Activated T-cell treated with anti-CD3 and anti-CD28 coated beads for 1 hour (primary cell): ENCODE results near the gene PAM16.

Experiments
- DNase-seq: peaks from one replicate; pipeline ENCODE4 v3.0.0-alpha.2; 2020; ENCODE audit warnings: low read depth

The PAM16 gene

DNA sequence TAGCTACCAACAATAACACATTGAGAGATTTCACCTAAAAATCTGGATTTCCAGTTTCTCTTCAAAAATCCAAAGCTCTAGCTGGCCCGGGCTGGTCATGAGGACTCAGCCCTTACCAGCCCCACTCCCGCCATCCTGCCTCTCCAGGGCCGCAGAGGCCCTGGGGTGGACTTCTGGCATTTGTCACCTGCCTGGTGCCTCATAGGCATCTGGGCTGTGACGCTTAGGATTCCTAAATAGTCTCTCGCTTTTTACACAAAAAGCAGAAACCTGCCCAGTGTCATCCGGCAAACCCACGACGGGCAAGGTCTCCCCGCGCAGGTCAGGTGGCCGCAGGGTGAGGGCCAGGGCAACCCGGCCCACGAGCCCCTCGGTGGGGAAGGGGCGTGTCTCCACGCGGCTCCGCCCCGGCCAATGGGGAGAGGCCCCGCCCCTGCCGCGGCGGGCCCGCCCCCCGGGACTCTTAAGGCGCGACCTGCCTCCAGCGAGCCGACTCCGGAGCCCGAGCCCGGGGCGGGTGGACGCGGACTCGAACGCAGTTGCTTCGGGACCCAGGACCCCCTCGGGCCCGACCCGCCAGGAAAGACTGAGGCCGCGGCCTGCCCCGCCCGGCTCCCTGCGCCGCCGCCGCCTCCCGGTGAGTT is 20.4 kb upstream of the PAM16 start, which contains the start of gene VASN:
Gene VASN (plus strand): TSS at position 492 of the 644 bp plus-strand sequence. CDS start 9,030 bp downstream, outside the sequence.
- DNase-seq = peak; percentile 73

GRCh38 chr16:4370570-4371356 is 19.6 kb upstream of the PAM16 start:
- DNase-seq = no peak

DNA sequence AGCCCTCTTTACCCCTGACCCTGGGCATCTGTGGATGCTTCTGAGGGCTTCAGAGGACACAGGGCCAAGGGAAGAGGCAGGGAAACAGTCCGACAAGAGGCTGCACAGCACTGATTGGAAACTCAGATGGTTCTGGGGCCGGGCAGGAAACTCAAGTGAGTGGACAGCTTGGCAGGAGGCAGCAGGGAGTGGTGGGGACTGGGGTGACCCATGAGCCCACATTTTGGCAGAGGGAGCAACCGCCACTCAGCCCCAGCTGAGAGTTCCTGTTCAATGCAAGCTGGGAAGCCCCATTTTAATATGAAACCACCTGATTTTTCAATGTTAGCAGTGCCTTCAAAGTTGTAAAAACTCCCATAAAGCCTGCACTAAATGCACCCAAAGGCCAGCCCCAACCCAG is 19.0 kb upstream of the PAM16 start:
- DNase-seq = no peak

GRCh38 chr16:4369007-4369733 is 18.0 kb upstream of the PAM16 start:
- DNase-seq = no peak

DNA sequence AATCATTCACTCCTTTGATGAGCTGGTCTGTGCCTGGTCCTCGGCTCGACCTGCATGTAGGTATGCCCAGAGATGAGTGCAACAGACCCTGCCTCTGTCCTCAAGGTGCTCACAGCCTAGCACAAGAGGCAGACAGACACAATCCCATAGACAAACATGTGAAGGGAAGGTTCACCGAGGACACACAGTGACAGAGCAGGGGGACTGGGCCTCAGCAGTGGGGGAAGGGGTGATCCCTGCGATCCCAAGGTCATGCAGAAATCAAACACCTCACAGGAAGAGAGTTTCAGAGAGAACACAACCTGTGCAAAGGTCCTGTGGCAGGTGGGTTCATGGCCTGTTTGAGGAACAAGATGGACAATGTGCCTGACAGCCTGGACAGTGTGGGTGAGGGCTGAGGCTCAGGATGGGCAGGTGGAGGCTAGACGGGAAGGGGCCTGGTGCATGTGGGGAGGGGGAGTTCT is 16.3 kb upstream of the PAM16 start:
- DNase-seq = no peak

DNA sequence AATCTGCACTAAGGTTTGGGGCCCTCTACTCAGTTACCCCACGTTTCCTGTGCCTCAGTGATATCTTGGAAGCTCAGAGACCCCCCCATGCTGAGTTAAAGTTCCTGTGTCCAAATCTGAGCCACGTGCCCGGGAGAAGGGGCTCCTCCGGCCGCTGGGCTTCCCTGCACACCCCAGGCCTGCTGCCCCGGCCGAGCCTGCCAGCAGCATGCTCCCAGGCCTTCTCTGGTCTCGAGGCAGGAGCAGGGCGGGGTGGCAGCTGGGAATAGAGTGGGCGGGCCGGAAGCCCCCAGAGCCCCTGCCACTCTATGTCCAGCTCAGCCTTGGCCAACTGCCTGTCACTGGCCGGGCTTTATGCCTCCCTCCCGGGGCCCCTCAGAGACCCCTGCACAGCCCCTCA is 14.9 kb upstream of the PAM16 start:
- DNase-seq = no peak

DNA sequence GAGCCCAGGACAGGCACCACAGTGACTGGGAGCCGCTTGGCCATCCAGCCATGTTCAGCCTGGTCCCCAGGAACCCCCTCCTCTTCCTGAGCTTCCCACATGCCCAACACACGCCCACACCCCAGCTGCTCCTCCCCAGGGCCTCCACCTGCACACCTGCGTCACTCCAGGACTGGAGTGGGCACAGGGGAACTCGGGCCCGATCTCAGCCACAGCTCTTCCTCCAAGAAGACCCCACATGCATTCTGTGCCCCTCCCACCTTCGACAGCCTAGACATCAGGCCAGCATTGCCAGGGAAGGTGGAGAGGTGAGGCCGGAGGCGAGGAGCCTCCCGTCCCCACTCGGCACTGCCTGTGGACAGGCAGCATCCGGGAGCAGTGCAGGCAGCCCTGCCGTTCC is 14.5 kb upstream of the PAM16 start:
- DNase-seq = no peak

- no peak for DNase-seq
These were observed 13.9 kb upstream of the PAM16 start for GRCh38 chr16:4365014-4365406.

DNA sequence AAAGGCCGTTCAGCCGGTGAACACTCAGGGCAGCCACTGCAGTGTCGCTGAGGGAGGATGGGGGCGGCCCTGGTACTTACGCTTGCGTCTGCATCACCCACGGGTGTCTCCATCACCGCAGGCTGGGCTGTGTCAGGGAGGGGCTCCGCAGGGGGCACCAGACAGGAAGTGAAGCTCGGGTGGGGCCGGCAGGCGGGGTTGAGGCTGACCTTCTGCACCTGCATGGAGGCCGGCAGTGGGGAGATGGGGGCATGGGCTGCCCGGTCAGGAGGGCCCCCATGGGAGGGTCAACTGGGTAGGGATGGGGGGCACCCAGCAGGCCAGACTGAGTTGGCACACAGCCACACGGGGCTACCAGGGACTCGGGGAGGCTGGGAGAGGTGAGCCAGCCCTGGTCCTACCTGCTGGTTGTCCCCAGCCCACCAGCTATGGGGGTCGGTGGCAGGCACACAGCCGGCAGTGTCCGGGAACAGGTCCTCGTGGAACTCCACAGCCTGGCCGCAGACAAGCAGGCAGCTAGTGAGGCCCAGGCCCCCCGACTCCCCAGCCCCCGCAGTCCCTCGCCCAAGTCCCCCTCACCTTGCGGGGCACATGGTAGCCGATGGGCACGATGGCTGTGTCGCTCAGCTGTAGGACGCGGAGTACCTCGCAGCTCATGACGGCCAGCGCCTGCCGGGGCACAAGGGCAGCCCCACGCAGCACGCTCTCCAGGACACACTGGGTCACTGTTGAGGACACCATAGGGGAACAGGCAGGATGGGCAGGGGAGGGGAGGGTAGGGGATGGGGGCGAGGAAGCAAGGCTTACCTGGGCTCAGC is 13.3 kb upstream of the PAM16 start:
- no peak for DNase-seq

- no peak for DNase-seq
These were observed 11.5 kb upstream of the PAM16 start for GRCh38 chr16:4362476-4363135.

GRCh38 chr16:4361944-4362311 is 10.8 kb upstream of the PAM16 start:
- DNase-seq = no peak

DNA sequence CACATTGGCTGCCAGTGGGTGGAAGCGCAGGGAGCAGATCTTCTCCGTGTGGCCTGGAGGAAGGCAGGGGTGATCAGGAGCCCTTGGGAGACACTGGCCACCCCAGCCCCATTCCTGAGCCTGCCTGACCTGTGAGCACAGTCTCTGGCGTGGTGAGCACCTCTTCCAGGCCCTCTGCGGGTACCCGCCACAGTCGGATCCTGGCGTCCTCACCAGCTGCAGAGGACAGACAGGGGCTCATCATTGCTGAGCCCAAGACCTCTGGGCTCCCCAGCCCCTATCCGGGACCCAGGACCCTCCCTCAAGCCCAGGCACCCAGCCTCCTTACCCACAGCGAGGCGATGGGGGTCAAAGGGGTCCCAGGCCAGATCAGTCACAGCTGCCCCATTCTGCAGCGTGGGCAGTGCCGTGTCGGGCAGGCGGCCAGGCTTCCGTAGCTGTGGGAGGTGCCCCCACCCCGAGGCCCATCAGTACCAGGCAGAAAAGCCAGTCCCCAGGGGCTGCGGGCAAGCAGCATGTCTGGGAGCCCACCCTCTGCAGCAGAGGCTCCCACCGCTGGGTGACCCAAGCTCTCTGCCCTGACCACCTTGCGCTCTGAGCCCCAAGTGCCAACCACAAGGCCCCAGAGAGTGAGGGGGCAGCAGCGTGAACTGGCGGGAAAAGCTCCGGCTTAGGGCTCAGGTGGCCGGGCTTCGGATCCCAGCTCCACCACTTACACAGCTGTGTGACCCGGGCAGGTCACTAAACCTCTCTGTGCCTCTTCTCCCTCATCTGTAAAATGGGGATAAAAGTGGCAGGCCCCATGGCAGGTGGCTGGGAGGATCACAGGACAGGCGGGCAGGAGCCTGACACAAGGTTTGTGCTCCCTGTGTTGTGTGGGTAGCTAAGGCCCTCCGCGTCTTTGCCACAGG is 10.2 kb upstream of the PAM16 start:
- DNase-seq = no peak

DNA sequence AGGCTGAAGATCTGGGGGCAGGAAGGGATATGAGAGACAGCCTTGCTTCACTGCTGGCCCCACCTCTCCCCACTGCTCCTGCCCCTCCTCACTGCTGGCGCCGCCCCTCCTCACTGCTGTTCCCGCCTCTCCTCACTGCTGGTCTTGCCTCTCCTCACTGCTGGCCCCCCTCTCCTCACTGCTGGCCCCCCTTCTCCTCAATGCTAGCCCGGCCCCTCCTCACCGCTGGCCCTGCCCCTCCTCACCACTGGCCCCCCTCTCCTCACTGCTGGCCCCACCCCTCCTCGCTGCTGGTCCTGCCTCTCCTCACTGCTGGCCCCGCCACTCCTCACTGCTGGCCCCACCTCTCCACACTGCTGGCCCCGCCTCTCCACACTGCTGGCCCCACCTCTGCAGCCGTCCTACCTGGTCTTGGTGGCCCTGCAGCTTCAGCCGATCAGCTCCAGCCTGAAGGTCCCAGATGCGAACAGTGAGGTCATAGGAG is 9.5 kb upstream of the PAM16 start:
- DNase-seq = no peak

DNA sequence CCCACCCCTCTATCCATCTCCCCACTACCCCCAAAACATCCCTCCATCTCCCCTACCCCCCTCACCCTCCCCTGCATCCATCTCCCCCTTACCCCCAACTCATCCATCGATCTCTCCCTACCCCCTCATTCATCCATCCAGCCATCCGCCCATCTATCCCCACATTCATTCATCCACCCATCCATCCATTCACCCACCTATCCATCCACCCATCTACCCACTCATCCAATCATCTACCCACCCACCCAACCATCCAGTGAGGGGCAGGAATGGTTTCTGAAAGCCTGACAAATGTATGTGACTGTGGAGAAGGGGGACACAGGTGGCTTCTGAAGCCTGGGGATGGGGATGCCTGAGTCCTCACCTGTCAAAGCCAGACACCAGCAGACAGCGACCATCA is 8.8 kb upstream of the PAM16 start:
- no peak for DNase-seq

DNA sequence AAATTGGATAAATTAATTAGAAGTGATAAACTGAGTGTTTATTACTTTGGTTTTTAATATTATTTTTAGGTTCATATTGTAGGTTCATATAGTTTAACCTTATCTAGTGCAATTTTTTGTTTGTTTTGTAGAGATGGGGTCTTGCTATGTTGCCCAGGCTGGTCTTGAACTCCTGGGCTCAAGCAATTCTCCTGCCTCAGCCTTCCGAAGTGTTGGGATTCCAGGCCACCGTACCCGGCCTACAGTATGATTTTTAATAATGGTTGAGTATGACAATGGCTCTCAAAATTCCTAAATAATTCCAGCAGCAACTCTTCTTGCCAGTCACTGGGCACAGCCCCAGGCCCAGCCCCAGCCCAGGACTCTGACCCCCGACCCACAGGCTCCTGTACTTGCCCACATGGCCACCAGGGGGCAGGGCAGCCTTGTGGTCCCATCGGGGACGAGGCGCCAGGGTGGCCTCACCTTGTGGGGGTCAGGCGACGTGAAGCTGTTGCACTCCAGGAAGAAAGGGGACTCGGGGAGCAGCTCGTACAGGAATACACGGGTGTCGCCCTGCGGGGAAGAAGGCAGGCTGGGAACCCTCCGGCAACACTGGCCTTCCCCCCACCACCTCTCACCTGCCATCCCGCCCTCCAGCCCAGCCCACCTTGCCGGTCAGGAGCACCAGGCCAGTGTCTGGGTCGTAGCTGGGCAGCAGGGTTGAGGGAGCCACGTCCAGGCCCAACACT is 7.9 kb upstream of the PAM16 start:
- peak; percentile 70 for DNase-seq

DNA sequence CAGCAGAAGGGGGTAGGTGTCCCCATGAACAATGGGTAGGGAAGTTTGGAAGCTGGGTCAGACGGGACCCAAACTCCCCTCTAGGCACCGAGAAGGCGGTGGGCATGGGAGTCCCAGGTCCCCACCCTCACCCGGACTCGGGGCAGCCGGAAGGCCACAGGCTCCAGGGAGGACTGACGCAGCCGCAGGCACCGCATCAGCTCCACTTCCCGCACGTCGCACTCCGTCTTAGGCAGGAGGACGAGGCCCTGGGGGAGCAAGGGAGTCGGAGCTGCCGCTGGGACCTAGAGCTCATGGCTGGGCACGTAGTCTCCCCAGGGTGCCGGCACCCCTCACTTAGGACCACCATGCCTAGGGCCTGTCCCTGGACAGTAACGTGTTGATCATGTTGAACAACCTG is 7.1 kb upstream of the PAM16 start:
- no peak for DNase-seq

GRCh38 chr16:4356820-4357219 is 5.7 kb upstream of the PAM16 start:
- no peak for DNase-seq

DNA sequence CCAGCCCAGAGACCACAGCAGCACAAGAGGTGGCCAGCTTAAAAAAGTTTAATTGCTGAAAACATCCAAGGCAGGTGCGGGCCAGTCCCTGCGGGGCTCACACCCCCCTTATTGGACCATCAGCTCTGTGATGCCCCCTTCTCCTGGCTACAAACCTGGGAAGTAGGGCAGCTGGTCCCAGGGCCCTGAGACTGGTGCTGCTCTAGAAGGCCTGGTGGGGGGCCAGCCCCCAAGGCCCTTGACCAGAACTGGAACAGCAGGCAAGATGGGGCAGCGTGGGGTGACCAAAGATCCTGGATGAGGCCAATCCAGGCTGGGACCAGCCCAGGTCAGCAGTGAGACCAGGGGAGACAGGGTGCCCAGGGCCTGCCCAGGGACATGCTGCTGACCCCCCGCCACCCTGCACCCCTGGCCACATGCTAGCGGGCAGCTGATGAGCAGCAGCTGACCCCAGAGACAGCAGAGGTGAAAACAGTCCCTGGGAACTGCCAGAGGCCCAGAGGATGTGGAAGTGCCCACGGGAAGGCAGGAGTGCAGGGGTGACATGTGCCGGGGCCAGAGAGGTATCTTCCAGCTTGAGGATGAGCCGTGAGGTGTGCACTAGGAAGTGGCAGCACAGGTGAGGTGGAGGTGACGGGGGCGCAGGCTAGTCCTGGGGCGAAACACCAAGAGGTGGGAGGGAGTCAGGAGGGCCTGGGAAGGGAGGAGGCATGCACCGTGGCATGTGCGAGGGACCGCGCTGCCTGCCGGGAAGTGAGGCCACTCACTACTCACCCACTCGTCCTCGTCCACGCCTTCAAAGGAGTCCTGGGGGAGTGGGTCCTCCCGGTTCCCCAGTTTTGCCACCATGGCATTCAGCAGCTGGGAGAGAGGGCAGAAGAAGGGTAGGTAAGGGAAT is 3.6 kb upstream of the PAM16 start:
- DNase-seq = no peak

DNA sequence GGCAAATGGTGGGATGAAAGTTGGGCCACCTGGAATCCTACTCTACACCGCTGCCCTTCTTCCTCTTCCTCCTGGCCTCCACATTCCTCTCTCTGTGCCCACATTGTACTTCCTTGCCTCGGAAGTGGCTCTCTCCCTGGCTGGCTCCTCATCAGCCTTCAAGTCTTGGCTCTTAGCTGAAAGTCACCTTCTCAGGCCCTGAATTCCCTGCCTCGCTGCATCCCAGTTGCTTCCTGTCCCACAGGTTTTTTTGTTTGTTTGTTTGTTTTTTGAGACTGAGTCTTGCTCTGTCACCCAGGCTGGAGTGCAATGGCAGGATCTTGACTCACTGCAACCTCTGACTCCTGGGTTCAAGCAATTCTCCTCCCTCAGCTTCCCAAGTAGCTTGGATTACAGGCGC is 2.6 kb upstream of the PAM16 start:
- DNase-seq = no peak
